Right ventricle myocardium superior (tissue), 1 donor: Measurements from ENCODE around the gene ALDH1B1. TPM values are rescaled to one million over a fixed set of nuclear protein-coding genes. Genes with fewer than 3 reads are reported as not detected.
A peak's percentile ranks its signal among the peaks of the same experiment; 100 is the strongest.

ENCODE experiments used
- ATAC-seq: fragments of 200-7000 bp; cut with Tn5 transposase; one replicate; pipeline ENCODE4 v1.9.1; 2020; ENCODE audit warnings: mild to moderate bottlenecking; ENCODE audit not compliant: poor library complexity
- DNase-seq: peaks from one replicate; pipeline ENCODE4 v3.0.0-alpha.2; 2020
- intact Hi-C: fragments of 100-400 bp; cut with DNase I; formaldehyde crosslinking; loops from one replicate; pipeline ENCODE4 v1.11.2; 2022
- total RNA-seq: library from RNA; stranded (reverse); fragmentation: NEBNext Ultra II Directional; extraction: Animal tissue kit (Norgen Biotek cat#: 25700); gene quantifications from one replicate; pipeline ENCODE4 v1.2.1, GENCODE V29; 2021
- donor health status: DM: no; HTN: yes; CAD: no; lungs with severe emphysema.

ALDH1B1 gene
- total RNA-seq, 1 donor from 2014 or later, result 16.8 TPM

DNA sequence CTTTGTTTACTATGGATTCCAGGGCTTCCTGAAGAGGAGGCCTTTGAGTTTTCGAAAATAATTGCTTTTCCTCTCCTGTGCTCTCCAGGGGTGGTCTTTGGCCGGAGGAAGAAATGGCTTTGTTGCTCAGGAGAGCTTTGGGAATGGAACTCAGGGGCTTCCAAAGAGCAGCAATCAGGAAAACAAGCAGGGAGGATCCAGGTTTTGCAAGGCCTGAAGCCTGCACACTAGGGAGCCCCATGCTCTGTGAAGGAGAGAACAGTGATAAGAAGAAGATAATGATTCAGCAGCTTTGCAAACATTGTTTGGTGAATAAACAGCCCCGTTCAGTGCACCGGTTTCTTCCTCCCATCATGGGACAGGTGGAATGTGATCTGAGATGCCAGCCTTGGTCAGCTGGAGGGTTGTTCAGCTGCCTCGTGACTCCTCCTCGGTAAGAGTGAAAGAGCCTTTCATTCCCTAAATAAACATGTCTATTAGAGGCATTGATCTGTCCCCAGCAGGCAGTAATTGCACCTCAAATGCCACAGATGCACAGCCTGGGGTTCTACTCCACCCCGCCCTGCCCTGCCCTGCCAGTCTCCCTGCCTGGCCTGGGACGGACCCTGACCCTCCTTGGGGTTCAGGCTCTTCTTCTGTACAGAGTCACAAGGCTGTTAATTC, 11.5 kb upstream of the ALDH1B1 start:
- intact Hi-C loops, result loop anchor here (10.0 kb wide), 1 partner anchor 636 kb away; no protein-coding TSS in a partner anchor
- DNase-seq (no peak), ATAC-seq (peak; percentile 22)

GRCh38 chr9:38382141-38382540, 10.4 kb upstream of the ALDH1B1 start:
- ATAC-seq (no peak), DNase-seq (no peak)
- intact Hi-C loops, result loop anchor here (10.0 kb wide), 1 partner anchor 637 kb away; no protein-coding TSS in a partner anchor

DNA sequence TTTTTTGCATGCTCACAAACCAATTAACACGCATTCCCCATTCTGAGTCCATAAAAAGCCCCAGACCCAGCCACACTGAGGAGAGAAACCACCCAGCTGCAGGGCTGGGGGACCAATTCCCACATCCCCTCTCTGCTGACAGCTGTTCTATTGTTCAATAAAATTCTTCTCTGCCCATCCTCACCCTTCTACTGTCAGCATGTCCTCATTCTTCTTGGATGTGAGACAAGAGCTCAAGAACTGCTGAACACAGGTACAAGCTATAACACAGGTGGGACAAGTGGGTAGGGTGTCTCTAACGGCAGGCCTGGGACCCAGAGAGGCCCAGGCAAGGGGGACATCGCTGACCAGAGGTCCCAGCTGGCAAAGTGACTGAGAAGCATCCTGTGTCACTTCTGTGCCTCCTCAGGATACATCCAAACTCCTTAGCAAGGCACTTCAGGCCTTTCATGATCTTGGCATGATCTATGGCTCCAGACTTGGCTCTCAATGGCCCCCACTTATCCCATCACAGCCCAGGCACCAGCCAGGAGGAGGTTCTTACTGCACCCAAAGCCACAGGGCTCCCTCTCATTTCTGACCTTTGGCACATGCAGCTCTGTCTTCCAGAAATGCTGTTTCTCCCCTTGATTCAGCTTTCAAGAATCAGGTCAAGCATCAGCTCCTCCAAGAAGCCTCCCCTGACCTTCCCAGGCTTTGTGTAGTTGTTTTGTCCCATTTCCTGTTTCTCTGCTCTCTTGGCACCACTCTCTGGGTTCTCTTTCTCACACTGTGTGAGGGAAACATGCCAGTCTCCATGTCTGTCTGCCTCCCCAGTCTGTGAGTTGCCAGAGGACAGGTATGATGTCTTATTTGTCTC, 7.3 kb upstream of the ALDH1B1 start:
- ATAC-seq, result no peak
- intact Hi-C loops, result loop anchor here (10.0 kb wide), 1 partner anchor 640 kb away; no protein-coding TSS in a partner anchor
- DNase-seq, result no peak

- intact Hi-C loops, result loop anchor here (10.0 kb wide), 1 partner anchor 641 kb away; no protein-coding TSS in a partner anchor
- no peak for ATAC-seq
These were observed 6.6 kb upstream of the ALDH1B1 start for GRCh38 chr9:38385896-38386295.

DNA sequence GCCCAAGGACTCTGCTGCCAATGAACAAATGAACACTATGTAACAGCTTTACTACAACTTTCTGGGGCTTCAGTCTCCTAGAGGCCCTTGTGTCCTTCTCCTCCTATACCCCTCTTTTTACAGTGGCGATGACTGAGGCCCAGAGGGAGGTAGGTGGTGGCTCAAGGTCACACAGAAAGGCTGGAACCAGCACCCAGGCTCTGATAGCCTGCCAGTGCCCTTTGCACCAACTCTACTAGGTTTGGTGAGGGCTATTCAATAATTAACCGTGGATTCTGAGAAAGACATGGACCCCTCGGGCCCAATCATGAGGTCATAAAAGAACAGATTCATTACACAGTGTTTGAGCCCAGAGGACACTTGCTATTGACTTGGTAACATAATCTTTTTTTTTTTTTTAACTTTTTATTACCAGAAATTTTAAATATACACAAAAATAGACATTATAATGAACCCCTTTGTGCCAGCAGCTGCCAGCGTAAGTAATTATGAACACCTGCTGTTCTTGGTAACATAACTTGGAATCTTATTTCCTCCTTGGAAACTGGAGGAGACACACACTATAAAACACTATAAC, 6.1 kb upstream of the ALDH1B1 start:
- intact Hi-C loops, result loop anchor here (10.0 kb wide), 1 partner anchor 642 kb away; no protein-coding TSS in a partner anchor
- ATAC-seq, result no peak

More at GRCh38 chr9:38385896-38386295, 6.6 kb upstream of the ALDH1B1 start:
- DNase-seq, result no peak

GRCh38 chr9:38387066-38387465, 5.4 kb upstream of the ALDH1B1 start:
- no peak for ATAC-seq
- intact Hi-C loops, result loop anchor here (10.0 kb wide), 1 partner anchor 642 kb away; no protein-coding TSS in a partner anchor

More for the DNA sequence above, 6.1 kb upstream of the ALDH1B1 start:
- no peak for DNase-seq

DNA sequence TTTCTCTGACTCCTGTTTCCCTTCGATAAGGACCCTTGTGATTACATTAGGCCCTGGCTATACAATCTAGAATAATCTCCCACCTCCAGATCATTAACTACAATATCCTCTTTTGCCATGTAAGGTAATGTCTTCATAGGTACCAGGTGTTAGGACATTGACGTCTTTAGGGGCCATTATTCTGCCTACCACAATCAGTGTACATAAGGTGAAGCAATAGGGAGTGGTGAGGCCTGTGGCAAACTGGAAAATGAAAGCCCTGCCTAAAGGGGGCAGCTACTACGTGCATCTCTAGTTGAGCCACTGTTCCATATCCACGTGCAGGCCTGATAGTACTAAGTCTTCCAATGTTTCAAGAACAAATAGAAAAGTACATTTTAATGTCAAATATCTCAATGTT, 4.8 kb upstream of the ALDH1B1 start:
- no peak for ATAC-seq
- no peak for DNase-seq
- intact Hi-C loops, result loop anchor here (10.0 kb wide), 1 partner anchor 643 kb away; no protein-coding TSS in a partner anchor

More at GRCh38 chr9:38387066-38387465, 5.4 kb upstream of the ALDH1B1 start:
- DNase-seq, result no peak

- intact Hi-C loops, result loop anchor here (10.0 kb wide), 1 partner anchor 644 kb away; no protein-coding TSS in a partner anchor
- DNase-seq (no peak), ATAC-seq (peak; percentile 16)
These were observed 3.9 kb upstream of the ALDH1B1 start for GRCh38 chr9:38388283-38389223.

DNA sequence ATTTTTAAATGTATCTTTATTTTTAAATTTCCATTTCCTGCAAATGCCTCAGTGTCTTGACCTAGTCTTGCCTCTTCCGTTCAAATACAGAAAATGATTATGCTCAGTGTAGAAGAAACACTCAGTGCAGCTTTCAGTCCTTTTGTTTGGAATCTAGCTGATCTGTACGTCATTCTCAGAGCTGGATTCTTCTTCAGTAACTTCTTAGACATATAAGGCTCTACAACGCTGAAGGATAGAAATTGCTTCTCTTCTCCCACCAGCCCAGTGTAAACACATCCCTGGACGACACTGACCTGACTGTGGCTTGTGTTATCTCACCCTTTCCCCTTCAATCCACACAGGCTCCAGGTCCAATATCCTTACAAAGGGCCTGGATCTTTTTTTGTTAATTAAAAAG, 3.2 kb upstream of the ALDH1B1 start:
- no peak for ATAC-seq
- intact Hi-C loops, result loop anchor here (10.0 kb wide), 1 partner anchor 645 kb away; no protein-coding TSS in a partner anchor

GRCh38 chr9:38390442-38390841, 2.1 kb upstream of the ALDH1B1 start:
- DNase-seq (no peak), ATAC-seq (no peak)
- intact Hi-C loops, result no loop called here

More for the DNA sequence above, 3.2 kb upstream of the ALDH1B1 start:
- no peak for DNase-seq

- intact Hi-C loops, result no loop called here
- ATAC-seq (no peak), DNase-seq (no peak)
These were observed 1.7 kb upstream of the ALDH1B1 start for GRCh38 chr9:38390851-38391250.

DNA sequence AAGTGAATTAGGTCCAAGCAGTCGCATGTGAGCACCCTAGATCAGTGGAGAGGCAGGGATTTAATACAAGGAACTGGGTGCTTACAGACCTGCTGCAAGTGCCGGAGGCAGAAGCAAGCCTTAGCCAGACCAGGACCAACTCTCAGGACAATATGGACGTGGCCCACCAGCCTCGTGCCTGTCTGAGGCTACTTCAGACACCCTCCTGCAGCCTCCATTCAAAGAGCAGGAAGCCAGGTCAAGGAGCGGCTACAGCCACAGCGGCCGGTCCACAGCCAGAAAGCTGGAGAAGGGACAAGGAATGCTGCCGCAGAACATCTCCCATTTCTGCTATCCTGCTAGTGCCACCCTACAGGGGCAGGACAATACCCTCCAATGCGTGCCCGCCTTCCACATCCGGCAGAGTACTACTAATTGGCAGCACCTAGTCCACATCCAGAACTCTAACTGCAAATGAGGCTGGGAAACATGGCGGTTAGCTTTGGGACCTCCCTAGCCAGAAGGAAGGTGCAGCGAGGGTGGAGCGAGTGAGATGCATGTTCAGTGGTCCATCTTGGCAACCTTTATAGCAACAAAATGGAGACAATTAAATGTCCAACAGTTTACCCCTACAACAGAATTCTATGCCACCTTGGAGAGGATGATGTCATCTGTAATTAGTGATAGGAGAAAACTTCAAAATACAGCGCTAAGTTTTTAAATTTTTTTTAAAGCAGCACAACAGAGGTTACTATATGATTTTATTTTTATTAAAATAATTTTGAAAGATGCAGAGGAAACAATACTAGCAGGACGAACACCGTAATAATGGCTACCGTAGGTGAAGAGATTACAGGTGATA, 1.0 kb upstream of the ALDH1B1 start:
- DNase-seq, result no peak
- ATAC-seq, result no peak
- intact Hi-C loops, result no loop called here

- ATAC-seq (no peak), DNase-seq (no peak)
- intact Hi-C loops, result no loop called here
These were observed 760 bp downstream of the ALDH1B1 start for GRCh38 chr9:38393128-38393796.

GRCh38 chr9:38394416-38394815, 1.9 kb downstream of the ALDH1B1 start:
- DNase-seq (no peak), ATAC-seq (no peak)
- intact Hi-C loops, result no loop called here

DNA sequence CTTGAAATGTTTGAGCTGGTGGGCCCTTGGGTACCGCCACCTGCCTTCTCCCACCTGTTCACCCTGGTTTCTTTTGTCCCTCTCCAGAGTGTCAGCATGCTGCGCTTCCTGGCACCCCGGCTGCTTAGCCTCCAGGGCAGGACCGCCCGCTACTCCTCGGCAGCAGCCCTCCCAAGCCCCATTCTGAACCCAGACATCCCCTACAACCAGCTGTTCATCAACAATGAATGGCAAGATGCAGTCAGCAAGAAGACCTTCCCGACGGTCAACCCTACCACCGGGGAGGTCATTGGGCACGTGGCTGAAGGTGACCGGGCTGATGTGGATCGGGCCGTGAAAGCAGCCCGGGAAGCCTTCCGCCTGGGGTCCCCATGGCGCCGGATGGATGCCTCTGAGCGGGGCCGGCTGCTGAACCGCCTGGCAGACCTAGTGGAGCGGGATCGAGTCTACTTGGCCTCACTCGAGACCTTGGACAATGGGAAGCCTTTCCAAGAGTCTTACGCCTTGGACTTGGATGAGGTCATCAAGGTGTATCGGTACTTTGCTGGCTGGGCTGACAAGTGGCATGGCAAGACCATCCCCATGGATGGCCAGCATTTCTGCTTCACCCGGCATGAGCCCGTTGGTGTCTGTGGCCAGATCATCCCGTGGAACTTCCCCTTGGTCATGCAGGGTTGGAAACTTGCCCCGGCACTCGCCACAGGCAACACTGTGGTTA, 3.3 kb downstream of the ALDH1B1 start:
- ATAC-seq, result no peak
- intact Hi-C loops, result no loop called here
- DNase-seq, result no peak

DNA sequence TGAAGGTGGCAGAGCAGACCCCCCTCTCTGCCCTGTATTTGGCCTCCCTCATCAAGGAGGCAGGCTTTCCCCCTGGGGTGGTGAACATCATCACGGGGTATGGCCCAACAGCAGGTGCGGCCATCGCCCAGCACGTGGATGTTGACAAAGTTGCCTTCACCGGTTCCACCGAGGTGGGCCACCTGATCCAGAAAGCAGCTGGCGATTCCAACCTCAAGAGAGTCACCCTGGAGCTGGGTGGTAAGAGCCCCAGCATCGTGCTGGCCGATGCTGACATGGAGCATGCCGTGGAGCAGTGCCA, 3.8 kb downstream of the ALDH1B1 start:
- DNase-seq (no peak), ATAC-seq (no peak)
- intact Hi-C loops, result no loop called here
